ENCODE data around the gene GRIA4.

GRIA4 gene

DNA sequence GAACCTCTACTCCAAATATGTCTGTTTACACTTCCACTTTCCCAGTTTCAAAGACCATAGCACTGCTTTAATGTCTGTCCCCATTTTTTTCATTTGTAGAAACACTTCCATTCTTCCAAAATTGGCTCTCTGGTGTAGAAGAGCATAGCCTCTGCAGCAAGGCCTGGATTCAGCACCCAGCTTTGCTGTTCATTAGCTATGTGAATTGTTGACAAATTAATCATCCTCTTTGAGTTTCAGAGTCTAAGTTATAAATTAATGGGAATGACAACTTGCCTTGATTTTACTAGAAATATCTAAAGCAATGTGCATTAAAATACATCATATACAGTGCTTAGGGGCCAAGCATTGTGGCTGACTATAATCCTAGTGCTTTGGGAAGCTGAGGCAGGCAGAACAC is 22.4 kb downstream of the GRIA4 start:
- intact Hi-C loops (cut with DNase I): no loop called here
- DNase-seq: no peak

DNA sequence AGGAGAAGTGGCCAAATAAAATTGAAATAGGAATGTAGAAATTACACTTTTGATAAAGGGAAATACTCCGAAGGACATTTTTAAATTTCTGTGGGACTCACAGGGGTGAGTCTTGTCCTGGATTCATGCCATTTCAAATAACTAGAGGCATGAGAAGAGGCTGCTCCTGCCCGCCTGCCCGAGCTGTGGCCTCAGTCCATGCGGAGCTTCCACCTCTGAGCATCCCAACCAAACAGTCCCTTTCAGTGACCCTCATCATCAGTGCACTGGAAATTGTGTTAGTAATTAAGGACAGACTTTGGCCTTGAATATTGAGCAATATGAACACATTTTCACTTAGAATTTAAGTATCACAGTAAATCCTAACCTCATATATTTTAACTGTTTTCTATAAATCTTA is 25.6 kb downstream of the GRIA4 start:
- intact Hi-C loops (cut with DNase I): no loop called here
- no peak for DNase-seq

DNA sequence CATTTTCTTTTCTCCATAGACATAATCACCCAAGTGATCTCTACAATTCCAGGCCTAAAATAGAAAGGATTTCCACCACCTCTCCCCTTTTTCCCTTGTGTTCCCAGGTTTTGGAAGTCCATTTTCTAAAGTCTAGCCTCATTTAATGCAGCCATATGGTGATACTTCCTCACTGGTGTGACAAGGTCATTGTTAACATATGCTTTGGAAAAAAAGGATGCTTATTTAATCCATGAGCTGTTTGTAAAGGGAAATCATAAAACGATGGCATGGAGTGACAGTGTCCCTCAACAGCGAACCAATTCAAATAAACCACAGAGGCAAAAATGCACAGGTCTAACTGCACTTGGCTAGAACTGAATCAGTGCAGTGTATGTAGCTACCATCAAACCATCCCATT is 26.6 kb downstream of the GRIA4 start:
- intact Hi-C loops (cut with DNase I): no loop called here
- DNase-seq: no peak

DNA sequence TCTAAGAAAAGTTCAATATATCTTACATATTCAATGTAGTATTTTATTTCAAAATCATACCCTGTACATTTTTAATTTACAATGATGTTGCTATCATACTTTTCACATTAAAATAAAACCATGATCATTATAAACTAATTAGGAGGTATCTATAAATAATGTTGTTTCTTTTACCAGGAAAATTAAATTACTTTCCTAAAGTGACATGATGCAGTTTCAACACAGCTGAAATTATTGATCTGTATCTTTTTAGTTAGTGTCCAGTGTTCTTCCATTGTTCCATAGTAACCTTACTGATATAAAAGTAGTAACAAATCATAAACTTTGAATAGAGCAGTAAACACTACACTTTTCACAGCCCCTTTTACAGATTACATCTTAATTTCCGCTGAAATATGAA is 29.7 kb downstream of the GRIA4 start:
- intact Hi-C loops (cut with DNase I): no loop called here
- no peak for DNase-seq

DNA sequence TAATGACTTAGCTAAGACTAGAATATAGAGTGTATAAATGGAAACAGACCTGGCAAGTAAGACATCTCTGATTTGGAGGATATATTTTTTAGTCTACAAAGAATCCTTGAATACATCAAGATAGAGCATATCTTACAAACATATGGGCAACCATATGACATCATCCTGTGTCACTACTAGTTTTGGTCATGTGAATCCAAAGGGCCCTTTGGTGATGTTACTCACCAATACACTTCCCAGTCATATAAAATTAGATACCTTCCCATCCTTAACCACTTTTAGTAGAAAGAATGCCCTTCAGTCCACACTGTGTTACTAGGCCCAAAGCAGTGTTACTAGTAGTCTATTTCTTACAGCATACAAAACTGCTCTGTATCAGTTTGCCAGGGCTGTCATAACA is 31.6 kb downstream of the GRIA4 start:
- DNase-seq: no peak
- intact Hi-C loops (cut with DNase I): no loop called here

DNA sequence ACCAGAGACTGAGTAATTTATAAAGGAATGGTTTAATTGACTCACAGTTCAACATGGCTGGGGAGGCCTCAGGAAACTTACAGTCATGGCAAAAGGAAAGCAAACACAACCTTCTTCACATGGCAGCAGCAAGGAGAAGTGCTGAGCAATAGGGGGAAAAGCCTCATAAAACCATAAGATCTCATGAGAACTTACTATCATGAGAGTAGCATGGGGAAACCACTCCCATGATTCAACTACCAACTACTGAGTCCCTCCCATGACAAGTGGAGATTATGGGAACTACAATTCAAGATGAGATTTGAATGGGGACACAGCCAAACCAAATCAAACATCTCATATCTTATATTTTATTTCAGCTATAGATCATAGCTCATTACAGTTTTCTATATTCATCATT is 33.0 kb downstream of the GRIA4 start:
- intact Hi-C loops (cut with DNase I): no loop called here
- no peak for DNase-seq

DNA sequence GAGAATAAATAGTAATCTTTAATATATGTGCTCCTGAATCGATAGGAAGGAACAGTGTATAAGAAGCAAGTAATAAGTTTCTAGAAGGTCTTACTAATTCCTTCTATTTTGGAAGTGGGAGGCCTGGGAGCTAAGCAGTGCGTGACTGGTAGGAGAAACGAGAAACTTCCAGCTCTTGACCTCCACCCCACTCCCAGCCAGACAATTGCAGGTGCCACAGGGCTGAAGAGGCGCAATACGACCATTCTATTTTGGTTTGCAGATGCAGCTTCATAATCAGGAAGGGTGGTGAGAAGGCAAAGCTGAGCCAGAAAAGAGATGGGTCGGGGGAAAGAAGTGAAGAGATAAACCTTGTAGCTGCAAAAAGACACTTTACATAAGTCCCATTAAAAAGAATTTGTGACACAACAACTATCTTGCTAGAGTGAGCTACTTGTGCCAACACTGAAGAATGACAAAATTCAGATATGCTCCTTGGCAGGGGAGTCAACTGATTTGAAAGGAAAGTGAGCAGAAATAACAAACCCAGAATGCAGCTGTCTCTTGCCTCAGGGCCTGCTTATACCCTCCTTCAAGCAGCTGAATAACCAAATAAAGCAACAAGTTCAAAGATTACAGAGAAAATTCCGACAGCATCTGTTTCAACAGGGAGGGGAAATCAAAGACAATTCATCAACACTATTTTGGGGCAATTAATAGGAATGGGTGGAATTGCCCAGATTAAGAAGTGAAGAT is 35.1 kb downstream of the GRIA4 start:
- DNase-seq: no peak
- intact Hi-C loops (cut with DNase I): no loop called here

DNA sequence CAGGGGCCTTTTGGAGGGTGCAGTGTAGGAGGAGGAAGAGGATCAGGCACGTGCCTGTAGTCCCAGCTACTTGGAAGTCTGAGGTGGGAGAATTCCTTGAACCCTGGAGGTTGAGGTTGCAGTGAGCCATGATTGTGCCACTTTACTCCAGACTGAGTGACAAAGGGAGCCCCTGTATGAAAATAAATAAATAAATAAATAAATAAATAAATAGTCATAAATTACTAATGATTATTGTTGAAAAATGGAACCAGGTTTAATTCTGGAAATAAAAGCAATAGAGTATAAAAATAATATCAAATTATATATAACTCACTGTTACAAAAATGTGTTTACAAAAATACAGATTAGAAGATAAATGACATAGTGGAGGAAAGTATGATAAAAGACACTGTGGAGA is 37.9 kb downstream of the GRIA4 start:
- intact Hi-C loops (cut with DNase I): no loop called here
- DNase-seq: no peak

DNA sequence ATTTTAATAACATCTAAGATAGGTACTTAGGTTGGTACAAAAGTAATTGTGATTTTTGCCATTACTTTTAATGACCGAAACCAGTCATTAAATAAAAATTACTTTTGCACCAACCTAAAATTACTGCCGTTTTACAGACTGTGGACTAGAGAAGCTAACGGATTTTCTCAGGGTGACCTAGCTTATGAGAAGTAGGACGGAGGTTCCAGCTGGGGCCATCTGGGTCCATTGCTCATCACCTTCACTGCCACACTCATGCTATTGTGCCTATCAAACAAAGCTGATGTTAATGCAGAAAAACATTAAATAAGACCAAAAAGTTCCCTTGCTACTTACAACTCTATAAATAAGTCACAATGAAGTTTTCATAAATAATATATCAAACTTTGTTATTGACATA is 38.9 kb downstream of the GRIA4 start:
- DNase-seq: no peak
- intact Hi-C loops (cut with DNase I): no loop called here

DNA sequence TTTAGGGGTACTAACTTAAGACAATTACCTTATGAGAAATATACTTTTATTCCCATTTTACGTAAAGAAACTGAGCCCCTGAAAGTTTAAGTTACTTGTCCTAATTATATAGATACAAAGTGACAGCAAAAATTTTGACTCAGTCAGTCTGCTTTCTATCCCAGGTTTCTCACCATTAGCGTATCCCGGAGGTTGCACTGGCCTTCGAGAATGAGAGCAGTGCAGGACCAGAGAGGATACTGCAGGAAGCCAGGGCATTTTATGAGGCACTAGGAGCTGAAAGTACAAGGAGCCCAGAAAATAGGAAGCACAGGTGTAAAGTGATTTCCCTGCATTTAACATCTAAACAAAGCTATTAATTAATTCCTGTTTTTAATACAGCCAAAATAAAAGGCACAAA is 55.4 kb downstream of the GRIA4 start:
- intact Hi-C loops (cut with DNase I): no loop called here
- DNase-seq: no peak

DNA sequence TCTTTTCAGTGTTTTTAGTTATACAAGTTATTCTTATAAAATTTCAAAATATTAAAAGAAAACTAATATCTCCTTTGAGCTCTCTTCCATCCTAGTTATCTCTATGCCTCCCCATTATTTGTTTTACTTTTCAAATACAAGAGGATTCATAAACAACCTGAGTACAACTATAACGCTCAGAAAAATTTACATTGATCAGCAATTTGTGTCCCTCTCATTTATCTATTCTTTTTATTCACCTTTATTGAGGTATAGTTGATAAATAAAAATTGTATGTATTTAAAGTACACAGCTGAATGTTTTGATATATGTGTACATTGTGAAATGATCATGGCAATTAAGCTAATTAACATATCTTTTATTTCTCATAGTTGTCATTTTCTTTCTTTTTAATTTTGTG is 57.6 kb downstream of the GRIA4 start:
- DNase-seq: no peak
- intact Hi-C loops (cut with DNase I): no loop called here

DNA sequence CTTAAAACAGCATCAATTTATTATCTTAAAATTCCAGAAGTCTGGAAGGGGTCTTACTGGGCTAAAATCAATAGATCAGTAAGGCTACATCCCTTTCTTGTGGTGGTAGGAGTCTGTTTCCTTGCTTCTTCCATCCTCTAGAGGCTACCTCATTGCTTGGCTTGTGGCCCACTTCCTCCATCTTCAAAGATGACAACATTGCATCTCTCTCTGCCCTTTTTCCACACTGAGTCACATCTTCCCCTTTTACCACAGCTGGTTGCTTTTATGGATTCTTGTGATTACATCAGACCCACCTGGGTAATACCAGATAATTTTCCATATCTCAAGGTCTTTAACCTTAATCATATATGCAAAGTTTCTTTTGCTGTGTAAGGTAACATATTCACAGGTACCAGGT is 60.9 kb downstream of the GRIA4 start:
- no peak for DNase-seq
- intact Hi-C loops (cut with DNase I): no loop called here

DNA sequence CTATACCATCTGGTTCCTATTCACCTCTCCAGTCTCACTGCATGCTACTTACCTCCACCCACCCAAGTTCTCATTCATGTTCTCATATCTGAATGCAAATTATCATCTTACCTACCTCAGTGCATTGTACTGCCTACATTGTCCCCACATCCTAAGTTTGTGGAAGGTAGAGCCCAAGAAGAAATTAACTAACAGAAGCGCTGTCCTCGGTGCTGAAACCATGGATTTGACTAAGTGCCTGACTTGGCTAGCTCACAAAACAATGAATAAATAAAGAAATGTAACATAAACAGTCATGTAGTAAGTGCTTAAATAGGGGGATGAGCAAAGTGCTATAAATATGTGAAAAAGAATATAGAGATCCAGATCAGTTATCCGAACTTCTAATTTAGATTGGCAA is 63.2 kb downstream of the GRIA4 start:
- peak in 10 of 42 donors; percentile 2 to 46 (median 8) for DNase-seq
- intact Hi-C loops (cut with DNase I): no loop called here

DNA sequence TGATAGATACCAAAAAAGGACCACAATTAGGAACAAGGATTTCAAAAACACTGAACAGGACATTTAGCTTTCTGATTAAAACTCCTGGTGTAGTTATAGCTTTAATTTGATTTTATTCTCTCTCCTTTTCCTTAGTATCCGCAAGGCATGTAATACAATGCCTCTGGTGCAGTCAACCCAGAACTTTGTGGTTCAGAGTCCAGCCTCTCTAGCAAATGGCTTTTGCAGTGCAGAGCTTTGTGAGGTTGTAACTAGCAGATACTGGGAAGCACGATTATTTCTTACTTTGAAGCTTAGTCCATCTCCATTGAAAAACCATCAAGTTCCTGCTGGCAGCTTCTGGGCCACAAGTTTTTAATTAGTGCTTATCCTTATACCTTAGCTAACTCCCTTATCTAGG is 79.8 kb downstream of the GRIA4 start:
- no peak for DNase-seq
- intact Hi-C loops (cut with DNase I): no loop called here

DNA sequence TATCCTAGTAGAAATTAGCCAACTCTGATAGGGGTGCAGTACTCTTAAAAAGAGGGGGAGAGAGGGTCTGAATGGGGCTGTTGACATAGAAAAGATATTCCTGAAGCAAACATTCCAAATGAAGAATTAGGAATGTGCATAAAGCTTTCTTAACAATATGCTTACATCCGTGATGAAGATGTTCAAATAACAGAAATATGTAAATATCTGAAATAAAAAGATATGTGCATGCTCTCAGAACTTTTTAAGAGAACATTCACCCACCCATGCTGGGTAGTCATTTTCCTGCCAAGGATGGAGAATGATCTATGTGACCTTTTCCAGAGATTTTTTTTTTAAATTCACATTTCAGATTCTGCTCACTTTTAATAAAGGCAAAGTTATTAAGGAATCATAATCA is 80.6 kb downstream of the GRIA4 start:
- intact Hi-C loops (cut with DNase I): no loop called here
- no peak for DNase-seq

DNA sequence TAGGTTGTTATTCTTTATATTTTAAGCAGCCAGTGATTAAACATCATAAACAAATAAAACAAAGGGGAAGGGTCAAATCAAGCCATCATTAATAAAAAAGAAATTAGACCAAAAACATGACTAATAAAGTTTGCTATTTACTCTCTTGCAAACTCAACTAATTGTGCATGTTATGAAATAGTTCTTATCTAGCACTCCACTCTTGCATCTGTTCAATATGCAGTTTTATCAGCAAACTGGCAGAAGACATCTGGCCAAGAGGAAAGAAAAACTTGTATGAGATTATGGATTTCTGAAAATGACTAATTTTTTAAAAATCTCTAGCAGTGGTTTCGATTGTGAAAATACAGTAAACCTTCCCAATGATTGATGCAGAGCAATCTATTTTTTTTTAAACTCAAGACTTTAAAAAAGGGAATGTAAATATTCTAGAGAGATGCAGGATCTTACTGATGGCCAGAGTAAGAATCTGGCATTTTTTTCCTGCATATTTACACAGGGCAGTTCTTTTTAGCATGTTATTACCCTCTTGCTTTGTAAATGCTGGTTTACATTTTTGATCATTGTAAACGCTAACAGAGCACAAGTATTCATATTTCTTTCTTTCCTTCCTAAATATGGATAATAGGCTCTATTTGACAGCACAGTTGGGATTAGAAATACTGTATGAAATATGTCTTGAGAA is 83.3 kb downstream of the GRIA4 start:
- intact Hi-C loops (cut with DNase I): no loop called here
- no peak for DNase-seq

DNA sequence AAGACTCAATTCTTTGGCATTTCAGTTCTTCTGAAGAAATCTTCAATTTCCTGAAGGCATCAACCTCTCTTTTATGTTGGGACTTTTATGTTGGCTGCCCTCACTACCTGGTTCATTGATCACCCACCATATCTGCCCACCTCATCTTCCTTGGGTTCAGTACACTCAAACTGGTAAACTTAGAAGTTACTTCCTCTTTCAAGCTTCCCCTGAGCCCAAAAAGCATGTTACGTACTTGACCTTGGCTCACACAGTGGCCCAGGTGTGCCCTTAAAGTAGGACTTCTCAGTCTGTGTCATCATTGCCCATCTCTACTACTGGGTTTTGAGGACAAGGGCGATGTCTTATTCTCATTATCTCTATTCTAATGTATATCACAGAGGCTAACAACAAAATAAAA is 86.1 kb downstream of the GRIA4 start:
- intact Hi-C loops (cut with DNase I): no loop called here
- no peak for DNase-seq

DNA sequence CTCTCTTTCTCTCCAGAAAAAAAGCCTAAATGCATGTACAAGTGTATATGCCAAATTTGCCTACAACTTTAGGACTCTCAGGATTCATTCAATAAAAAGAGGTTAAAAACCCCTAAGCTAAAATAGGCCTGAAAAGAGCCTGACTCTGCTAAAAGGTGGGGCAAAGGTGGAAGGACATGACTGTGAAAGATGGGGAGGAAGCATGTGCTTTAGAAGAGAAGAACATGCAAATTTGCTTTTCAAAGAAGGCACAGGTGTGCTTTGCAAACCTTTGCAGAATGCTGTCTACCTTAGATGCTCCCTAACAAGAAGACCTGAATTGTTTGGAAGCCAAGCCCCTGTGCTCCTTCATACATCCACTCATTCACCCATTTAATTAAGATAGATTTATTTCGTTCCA is 87.4 kb downstream of the GRIA4 start:
- intact Hi-C loops (cut with DNase I): no loop called here

DNA sequence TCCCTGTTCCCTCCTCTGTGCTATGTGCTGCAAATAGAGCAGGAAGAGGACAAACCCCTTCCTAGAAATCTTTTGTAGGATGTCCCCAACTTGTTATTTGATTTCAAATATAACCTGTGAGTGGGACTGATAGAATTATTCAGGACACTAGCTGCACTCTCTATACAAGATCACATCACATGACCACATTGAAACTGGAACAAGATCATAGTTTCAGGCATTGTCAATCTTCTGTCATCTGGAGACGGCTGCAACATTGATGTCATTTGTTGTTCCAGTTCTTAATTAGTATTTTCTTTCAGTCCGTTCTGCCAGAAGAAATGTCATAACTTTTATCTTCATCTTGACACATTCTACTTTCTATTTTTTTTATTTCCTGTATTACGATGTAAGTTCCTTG is 89.3 kb downstream of the GRIA4 start:
- no peak for DNase-seq
- intact Hi-C loops (cut with DNase I): no loop called here

More for the DNA sequence above, 87.4 kb downstream of the GRIA4 start:
- no peak for DNase-seq

DNA sequence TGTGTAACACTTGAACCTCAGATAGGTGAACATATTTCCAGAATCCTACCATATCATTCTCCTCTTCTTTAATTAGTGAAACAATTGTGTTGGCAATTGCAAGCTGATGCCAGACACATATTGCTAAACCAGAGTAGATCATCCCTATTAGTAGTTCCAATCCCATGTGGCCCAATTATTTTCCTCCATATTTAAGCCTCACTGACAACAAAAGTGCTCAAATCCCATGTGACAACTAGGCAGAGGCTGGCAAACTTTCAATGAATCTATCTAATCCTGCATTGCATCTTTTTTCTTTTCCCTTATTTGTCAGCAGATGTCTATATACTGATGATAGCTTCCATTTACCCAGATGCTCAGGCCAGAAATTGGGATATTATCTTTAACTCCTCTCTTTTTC is 90.4 kb downstream of the GRIA4 start:
- DNase-seq: no peak
- intact Hi-C loops (cut with DNase I): no loop called here

DNA sequence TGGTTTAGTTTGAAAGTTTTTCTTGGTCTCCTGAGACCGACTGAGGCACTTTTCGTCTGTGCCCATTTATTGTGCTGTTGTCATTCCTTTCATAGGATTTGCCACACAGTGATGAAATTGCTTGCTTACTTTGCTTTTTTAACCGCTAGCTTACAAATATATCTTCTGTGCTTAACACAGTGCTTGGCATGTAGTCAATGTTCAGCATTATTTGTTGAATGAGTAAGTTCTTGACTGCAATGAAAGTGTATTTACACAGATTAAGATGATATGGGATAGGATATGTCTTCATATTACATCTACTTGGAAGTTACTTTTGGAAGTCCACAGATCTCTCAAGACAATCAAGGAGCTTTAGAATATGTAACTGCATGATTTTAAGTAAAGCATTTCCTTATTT is 91.2 kb downstream of the GRIA4 start:
- intact Hi-C loops (cut with DNase I): no loop called here
- no peak for DNase-seq

All from head of caudate nucleus (tissue), 42 donors.